HG03457 (cell line): Measurements from ENCODE around the gene DNAI1.
"Not testable (repeated sequence)": the region's sequence is repeated elsewhere in the genome, so short reads cannot be mapped to it uniquely, and the experiment has no call there.

Source experiments
- ATAC-seq: cut with Tn5 transposase; IDR thresholded peaks from one replicate; pipeline ENCODE4 v1.9.1; 2021; ENCODE audit warnings: moderate number of reproducible peaks; ENCODE audit not compliant: unreplicated experiment

The DNAI1 gene

GRCh38 chr9:34458013-34458958 lies at the start of gene DNAI1, which contains the start of gene FAM219A:
TSS of gene DNAI1 (plus strand) at chr9:34458805. CDS start at chr9:34459006, 201 bp downstream.
TSS of gene FAM219A (minus strand) at chr9:34458570. CDS start at chr9:34458263, 307 bp downstream.
- ATAC-seq = peak; percentile 96

GRCh38 chr9:34409154-34409553 lies 49.5 kb upstream of the DNAI1 start:
- ATAC-seq = no peak

GRCh38 chr9:34412336-34412735 lies 46.3 kb upstream of the DNAI1 start:
- no peak for ATAC-seq

GRCh38 chr9:34413231-34413852 lies 45.3 kb upstream of the DNAI1 start:
- ATAC-seq = no peak

- no peak for ATAC-seq
These were observed 40.9 kb upstream of the DNAI1 start for GRCh38 chr9:34417734-34418133.

GRCh38 chr9:34419716-34420504 lies 38.7 kb upstream of the DNAI1 start:
- ATAC-seq = no peak

GRCh38 chr9:34426347-34427074 lies 32.1 kb upstream of the DNAI1 start:
- ATAC-seq = no peak

- ATAC-seq = no peak
These were observed 30.2 kb upstream of the DNAI1 start for GRCh38 chr9:34428325-34428958.

- ATAC-seq = no peak
These were observed 27.7 kb upstream of the DNAI1 start for GRCh38 chr9:34430843-34431437.

- no peak for ATAC-seq
These were observed 26.9 kb upstream of the DNAI1 start for GRCh38 chr9:34431667-34432066.

- no peak for ATAC-seq
These were observed 21.3 kb upstream of the DNAI1 start for GRCh38 chr9:34437006-34437925.

- ATAC-seq = not testable (repeated sequence)
These were observed 20.7 kb upstream of the DNAI1 start for GRCh38 chr9:34437926-34438307.

GRCh38 chr9:34438465-34438864 lies 20.1 kb upstream of the DNAI1 start:
- ATAC-seq = not testable (repeated sequence)

- ATAC-seq = no peak
These were observed 18.6 kb upstream of the DNAI1 start for GRCh38 chr9:34440017-34440416.

- no peak for ATAC-seq
These were observed 15.8 kb upstream of the DNAI1 start for GRCh38 chr9:34442770-34443169.

- no peak for ATAC-seq
These were observed 15.1 kb upstream of the DNAI1 start for GRCh38 chr9:34443533-34443932.

- ATAC-seq = no peak
These were observed 14.6 kb upstream of the DNAI1 start for GRCh38 chr9:34443976-34444375.

GRCh38 chr9:34446468-34446891 lies 12.1 kb upstream of the DNAI1 start:
- ATAC-seq = no peak

- ATAC-seq = no peak
These were observed 11.7 kb upstream of the DNAI1 start for GRCh38 chr9:34446951-34447350.
